C4-2B (cell line): ENCODE measurements around the gene DPEP2NB.
"Not testable (repeated sequence)": the region's sequence is repeated elsewhere in the genome, so short reads cannot be mapped to it uniquely, and the experiment has no call there.

Experiments
- H3K27ac ChIP-seq: fragments of 450-650 bp; 2 replicates; pipeline ENCODE4 v1.5.1; 2017
- CTCF ChIP-seq: fragments of 450-650 bp; conservative IDR thresholded peaks from 2 replicates; pipeline ENCODE4 v1.5.1; 2017; ENCODE audit warnings: mild to moderate bottlenecking
- ZFX ChIP-seq: fragments of 450-650 bp; IDR thresholded peaks from 2 replicates; pipeline ENCODE4 v1.6.1; 2017

The DPEP2NB gene

DNA sequence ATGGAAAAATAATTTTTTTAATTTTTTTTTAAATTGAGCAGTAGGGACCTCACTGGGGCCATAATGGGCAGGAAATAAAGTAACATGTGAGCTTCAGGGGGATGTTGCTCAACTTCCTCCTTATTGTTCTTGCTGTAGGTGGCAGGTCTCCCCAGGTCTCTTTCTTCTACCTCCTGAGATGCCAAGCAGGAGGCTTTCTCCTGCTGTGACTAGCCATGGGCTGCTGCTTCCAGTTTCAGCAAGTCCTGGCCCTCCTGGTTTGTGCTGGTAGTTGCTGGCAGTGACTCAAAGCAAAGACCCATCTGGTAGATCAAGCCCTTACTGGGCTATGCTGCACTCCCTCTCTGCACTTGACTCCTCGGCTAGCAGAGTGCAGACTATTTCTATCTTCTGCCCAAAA lies 2.3 kb downstream of the DPEP2NB start:
- TF ChIP-seq ZFX = no peak
- no peak for TF ChIP-seq CTCF
- H3K27ac ChIP-seq = no peak overlapping the region

- not testable (repeated sequence) for H3K27ac ChIP-seq
Observed at GRCh38 chr16:68009872-68010271, 5.8 kb downstream of the DPEP2NB start.

DNA sequence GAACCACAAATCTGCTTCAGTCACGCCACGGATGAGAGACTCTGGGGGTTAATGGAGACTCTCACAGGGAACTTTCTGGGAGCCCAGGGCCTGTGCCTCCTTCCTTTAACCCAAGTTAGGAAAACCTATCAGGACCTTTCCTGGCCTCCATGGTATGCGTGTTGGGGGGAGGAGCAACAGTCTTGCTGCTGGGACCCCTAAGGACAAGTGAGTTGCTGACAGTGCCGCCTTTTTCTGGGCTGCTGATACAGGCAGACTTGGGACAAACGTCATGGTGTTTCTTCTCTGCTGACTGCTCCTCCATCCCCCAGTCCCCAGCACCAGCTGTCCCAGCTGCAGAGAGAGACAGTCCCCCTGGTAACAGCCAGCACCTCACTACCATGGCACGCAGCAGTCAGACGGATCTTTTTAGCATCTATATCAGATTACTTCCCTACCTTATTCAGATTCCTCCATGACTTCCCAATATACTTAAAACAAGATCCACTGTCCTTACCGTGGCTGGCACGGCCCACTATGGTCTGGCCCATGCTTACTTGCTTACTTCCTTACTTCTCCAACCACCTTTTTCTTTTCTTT lies 6.5 kb downstream of the DPEP2NB start:
- no peak overlapping the region for H3K27ac ChIP-seq
- TF ChIP-seq ZFX (no peak), CTCF (no peak)

DNA sequence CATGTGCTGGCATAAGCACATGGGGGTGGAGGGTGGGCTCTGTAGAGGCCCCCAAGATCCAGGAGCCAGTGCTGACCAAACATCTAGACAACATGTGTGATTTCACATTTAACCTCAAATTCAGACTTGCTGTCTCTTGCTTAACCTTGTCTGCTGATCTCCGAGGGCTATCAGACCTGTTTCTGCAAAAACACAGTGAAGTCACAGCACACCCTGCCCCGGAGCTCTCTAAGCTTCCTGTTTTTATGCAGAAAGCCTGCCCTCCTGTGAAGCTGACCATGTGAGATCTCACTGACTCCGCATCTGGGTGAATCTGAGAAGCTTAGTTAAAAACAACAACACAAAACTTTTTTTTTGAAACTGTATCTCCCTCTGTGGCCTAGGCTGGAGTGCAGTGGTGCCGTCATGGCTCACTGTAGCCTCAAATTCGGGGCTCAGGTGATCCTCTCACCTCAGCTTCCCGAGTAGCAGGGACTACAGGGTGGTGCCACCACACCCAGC lies 9.9 kb downstream of the DPEP2NB start:
- TF ChIP-seq ZFX (no peak), CTCF (no peak)
- no peak overlapping the region for H3K27ac ChIP-seq

- TF ChIP-seq ZFX (no peak), CTCF (no peak)
- no peak overlapping the region for H3K27ac ChIP-seq
Observed at GRCh38 chr16:68005211-68005610, 10.5 kb downstream of the DPEP2NB start.

DNA sequence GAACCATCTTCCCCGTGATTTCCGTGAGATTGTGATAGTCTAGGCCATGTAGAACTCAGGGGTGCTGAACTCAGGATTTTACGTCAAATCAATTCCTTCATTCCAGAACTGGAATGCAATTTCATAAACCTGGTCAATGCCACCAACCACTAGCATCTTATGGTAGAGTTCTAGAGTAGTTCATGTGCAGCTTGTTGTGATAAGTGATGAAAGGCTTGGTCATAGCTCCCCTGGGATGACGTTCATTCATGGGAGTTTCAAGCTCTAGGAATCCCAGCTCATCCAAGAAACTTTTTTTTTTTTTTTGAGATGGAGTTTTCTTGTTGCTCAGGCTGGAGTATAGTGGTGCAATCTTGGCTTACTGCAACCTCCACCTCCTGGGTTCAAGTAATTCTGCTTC lies 12.7 kb downstream of the DPEP2NB start:
- TF ChIP-seq ZFX (no peak), CTCF (no peak)
- H3K27ac ChIP-seq = no peak overlapping the region

GRCh38 chr16:68000450-68000849 lies 15.3 kb downstream of the DPEP2NB start:
- H3K27ac ChIP-seq = no peak overlapping the region
- TF ChIP-seq ZFX (no peak), CTCF (no peak)

DNA sequence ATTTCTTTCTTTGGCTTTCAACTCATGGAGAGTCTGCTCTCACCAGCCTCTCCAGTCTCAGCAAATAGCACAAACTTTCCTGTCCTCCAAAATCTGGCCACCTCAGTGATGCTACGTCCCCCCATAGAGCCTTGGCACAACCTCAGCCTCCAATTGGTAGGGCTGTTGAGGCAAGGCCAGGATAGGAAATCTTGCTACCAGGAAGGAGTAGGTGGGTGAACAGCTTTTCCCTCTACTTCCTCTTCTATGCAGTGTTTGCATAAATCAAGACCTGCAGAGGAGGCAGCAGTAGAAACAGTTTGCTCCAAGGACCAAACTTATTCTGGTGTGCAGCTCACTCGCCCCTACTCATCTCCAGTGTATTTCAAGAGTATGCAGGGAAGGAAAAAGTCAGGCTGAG lies 15.7 kb downstream of the DPEP2NB start:
- TF ChIP-seq CTCF (no peak), ZFX (no peak)

DNA sequence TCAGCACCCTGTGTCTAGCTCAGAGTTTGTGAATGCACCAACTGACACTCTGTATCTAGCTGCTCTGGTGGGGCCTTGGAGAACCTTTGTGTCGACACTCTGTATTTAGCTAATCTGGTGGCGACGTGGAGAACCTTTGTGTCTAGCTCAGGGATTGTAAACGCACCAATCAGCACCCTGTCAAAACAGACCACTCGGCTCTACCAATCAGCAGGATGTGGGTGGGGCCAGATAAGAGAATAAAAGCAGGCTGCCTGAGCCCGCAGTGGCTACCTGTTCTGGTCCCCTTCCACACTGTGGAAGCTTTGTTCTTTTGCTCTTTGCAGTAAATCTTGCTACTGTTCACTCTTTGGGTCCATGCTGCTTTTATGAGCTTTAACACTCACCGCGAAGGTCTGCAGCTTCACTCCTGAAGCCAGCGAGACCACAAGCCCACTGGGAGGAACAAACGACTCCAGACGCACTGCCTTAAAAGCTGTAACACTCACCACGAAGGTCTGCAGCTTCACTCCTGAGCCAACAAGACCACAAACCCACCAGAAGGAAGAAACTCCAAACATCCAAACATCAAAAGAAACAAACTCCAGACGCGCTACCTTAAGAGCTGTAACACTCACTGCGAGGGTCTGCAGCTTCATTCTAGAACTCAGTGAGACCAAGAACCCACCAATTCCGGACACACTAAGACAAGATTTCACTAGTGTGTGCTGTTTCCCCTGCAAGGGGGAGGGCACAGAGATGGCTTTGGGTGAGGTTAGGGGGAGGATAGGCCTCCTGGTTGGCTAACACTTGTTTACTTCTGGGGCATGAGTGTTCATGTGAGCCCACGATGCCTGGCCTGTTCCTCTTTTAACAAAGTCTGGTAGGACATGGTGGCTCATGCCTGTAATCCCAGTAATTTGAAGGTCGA lies 16.7 kb downstream of the DPEP2NB start, which contains the start of gene DPEP2:
DPEP2 (minus strand) TSS at position 706 of the 910 bp plus-strand sequence. CDS start 6,272 bp downstream, outside the sequence.
- not testable (repeated sequence) for H3K27ac ChIP-seq

More for the DNA sequence above, 15.7 kb downstream of the DPEP2NB start:
- H3K27ac ChIP-seq = no peak overlapping the region

DNA sequence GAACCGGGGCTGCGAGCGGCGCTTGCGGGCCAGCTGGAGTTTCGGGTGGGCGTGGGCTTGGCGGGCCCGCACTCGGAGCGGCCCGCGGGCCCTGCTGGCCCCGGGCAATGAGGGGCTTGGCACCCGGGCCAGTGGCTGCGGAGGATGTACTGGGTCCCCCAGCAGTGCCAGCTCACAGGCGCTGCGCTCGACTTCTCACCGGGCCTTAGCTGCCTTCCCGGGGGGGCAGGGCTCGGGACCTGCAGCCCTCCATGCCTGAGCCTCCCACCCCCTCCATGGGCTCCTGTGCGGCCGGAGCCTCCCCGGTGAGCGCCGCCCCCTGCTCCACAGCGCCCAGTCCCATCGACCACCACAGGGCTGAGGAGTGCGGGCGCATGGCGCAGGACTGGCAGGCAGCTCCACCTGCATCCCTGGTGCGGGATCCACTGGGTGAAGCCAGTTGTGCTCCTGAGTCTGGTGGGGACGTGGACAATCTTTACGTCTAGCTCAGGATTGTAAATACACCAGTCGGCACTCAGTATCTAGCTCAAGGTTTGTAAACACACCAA lies 17.4 kb downstream of the DPEP2NB start:
- H3K27ac ChIP-seq = not testable (repeated sequence)
